Naive thymus-derived CD4-positive, alpha-beta T cell (primary cell): ENCODE results near the gene PCDH17. TPM values are rescaled to one million over a fixed set of nuclear protein-coding genes. Genes with fewer than 3 reads are reported as not detected.
A peak's percentile ranks its signal among the peaks of the same experiment; 100 is the strongest.

Experiments used
- ATAC-seq: fragments of 150-1000 bp; cut with Tn5 transposase; 2 replicates; pipeline ENCODE4 v1.10.0; 2021; ENCODE audit warnings: mild to moderate bottlenecking, moderate library complexity
- CTCF ChIA-PET: fragments of 350-600 bp; sonication (Branson Sonifier 250); formaldehyde crosslinking; loops from one replicate; lab custom pipeline; 2021; ENCODE audit warnings: antibody characterized with exemption; lab: Charles Lee
- POLR2A ChIA-PET: fragments of 350-600 bp; sonication (Branson Sonifier 250); formaldehyde crosslinking; loops from one replicate; lab custom pipeline; 2021; ENCODE audit warnings: antibody characterized with exemption, inconsistent platforms; lab: Charles Lee
- DNase-seq, 9 donors: peaks; one replicate each; pipeline versions ENCODE4 v3.0.0 to v3.0.0-alpha.2; 2020 to 2022; ENCODE audit warnings: mixed read lengths in 1 of 9
- H3K27ac ChIP-seq: one replicate; pipeline ENCODE4 v1.7.0; 2013; ENCODE audit warnings: mild to moderate bottlenecking, low read depth, low read length, moderate library complexity
- H3K27me3 ChIP-seq, 2 donors: one replicate each; pipeline ENCODE4 v1.7.0; 2013; ENCODE audit warnings: low read length in 2 of 2, mild to moderate bottlenecking in 2 of 2, moderate library complexity in 2 of 2; ENCODE audit not compliant: control insufficient read depth in 2 of 2, insufficient read depth in 2 of 2
- H3K36me3 ChIP-seq, 3 experiments: 1 replicate in 2 of 3; 2 replicates in 1 of 3; pipeline ENCODE4 v1.7.0; 2013; ENCODE audit warnings: low read length in 3 of 3, mild to moderate bottlenecking in 3 of 3, moderate library complexity in 1 of 3; ENCODE audit not compliant: insufficient read depth in 3 of 3, control insufficient read depth in 2 of 3
- H3K4me1 ChIP-seq, 2 donors: one replicate each; pipeline ENCODE4 v1.7.0; 2013; ENCODE audit warnings: low read length in 2 of 2, mild to moderate bottlenecking in 2 of 2, moderate library complexity in 1 of 2; ENCODE audit not compliant: control insufficient read depth in 2 of 2, insufficient read depth in 2 of 2
- H3K4me3 ChIP-seq: 2 replicates; pipeline ENCODE4 v1.7.0; 2013; ENCODE audit warnings: mild to moderate bottlenecking, low read length
- H3K9me3 ChIP-seq, 3 experiments: 1 replicate in 2 of 3; 2 replicates in 1 of 3; pipeline ENCODE4 v1.7.0; 2013; ENCODE audit warnings: low read length in 3 of 3; ENCODE audit not compliant: control insufficient read depth in 2 of 3
- H3K27ac Mint-ChIP-seq, 9 donors: one replicate each; pipeline ENCODE4 v1.8.0; 2020 to 2022; ENCODE audit warnings: mixed read lengths in 9 of 9, mild to moderate bottlenecking in 8 of 9, moderate library complexity in 5 of 9, inconsistent platforms in 2 of 9
- H3K27me3 Mint-ChIP-seq, 5 donors: one replicate each; pipeline ENCODE4 v1.8.0; 2021 to 2022; ENCODE audit warnings: mixed read lengths in 5 of 5, mild to moderate bottlenecking in 1 of 5
- H3K36me3 Mint-ChIP-seq, 5 donors: one replicate each; pipeline ENCODE4 v1.8.0; 2020 to 2022; ENCODE audit warnings: mixed read lengths in 5 of 5, mild to moderate bottlenecking in 3 of 5, inconsistent platforms in 1 of 5
- H3K4me1 Mint-ChIP-seq, 7 donors: one replicate each; pipeline ENCODE4 v1.8.0; 2020 to 2022; ENCODE audit warnings: mixed read lengths in 7 of 7, mild to moderate bottlenecking in 3 of 7, inconsistent platforms in 1 of 7
- H3K4me3 Mint-ChIP-seq, 10 donors: one replicate each; pipeline ENCODE4 v1.8.0; 2020 to 2022; ENCODE audit warnings: mild to moderate bottlenecking in 10 of 10, mixed read lengths in 10 of 10, moderate library complexity in 6 of 10, inconsistent platforms in 2 of 10
- H3K9me3 Mint-ChIP-seq, 11 donors: one replicate each; pipeline ENCODE4 v1.8.0; 2020 to 2022; ENCODE audit warnings: mixed read lengths in 11 of 11, mild to moderate bottlenecking in 4 of 11, inconsistent platforms in 1 of 11, moderate library complexity in 1 of 11
- intact Hi-C, 2 donors: fragments of 100-400 bp; cut with micrococcal nuclease; formaldehyde crosslinking; loops; one replicate each; pipeline ENCODE4 v1.15.1; 2023
- polyA plus RNA-seq, 2 donors: library from polyadenylated mRNA; unstranded; fragments of 300-500 nt; fragmentation: Illumina TruSeq; gene quantifications; one replicate each; pipeline ENCODE4 v1.2.3, GENCODE V29; 2021
- total RNA-seq, 6 experiments: library from RNA in 5 of 6; stranded (reverse) in 5 of 6; gene quantifications; 1 replicate in 5 of 6; 2 replicates in 1 of 6; pipeline ENCODE4 v1.2.3 and lab custom pipeline; 2021 to 2026

PCDH17 gene
- total RNA-seq (not detected), polyA plus RNA-seq (not detected), total RNA-seq (lab: John Stamatoyannopoulos, UW) (not detected)

GRCh38 chr13:57631596-57632275 is at the start of gene PCDH17:
Gene PCDH17, plus strand, starts transcription at chr13:57631744. Its CDS starts 803 bp downstream, at chr13:57632547.
- POLR2A ChIA-PET = no interaction called here
- CTCF ChIA-PET = no interaction called here
- no peaks in the 10 kb centered on the region for H3K36me3 ChIP-seq
- no peak for DNase-seq
- Mint-ChIP-seq H3K4me3 (peak within 1 kb of the TSS; percentile 78 to 89 (median 84)), H3K9me3 (peaks cover 0 to 24% (median 5%) of the 10 kb centered on the region in 11 donors), H3K27me3 (peaks cover 60 to 72% (median 68%) of the 10 kb centered on the region in 5 donors), H3K4me1 (peaks cover 21 to 63% (median 48%) of the 10 kb centered on the region in 7 donors), H3K27ac (peak within 1 kb of the TSS in 5 of 9 donors; percentile 24 to 79 (median 55)), H3K36me3 (no peaks in the 10 kb centered on the region)
- H3K9me3 ChIP-seq = peaks cover 0 to 7% (median 0%) of the 10 kb centered on the region in 3 experiments
- peaks cover 0 to 9% of the 10 kb centered on the region in 2 donors for H3K4me1 ChIP-seq
- peak within 1 kb of the TSS; percentile 46 for H3K4me3 ChIP-seq
- ATAC-seq = no peak
- H3K27me3 ChIP-seq = no peaks in the 10 kb centered on the region
- intact Hi-C loops = no loop called here
- no peak within 1 kb of the TSS for H3K27ac ChIP-seq

- H3K27me3 ChIP-seq = no peaks in the 10 kb centered on the region
Measured at GRCh38 chr13:57582032-57582431, 49.5 kb upstream of the PCDH17 start.

GRCh38 chr13:57583529-57583928 is 48.0 kb upstream of the PCDH17 start:
- intact Hi-C loops = no loop called here
- Mint-ChIP-seq H3K27me3 (no peaks in the 10 kb centered on the region), H3K36me3 (peaks cover 0 to 3% (median 0%) of the 10 kb centered on the region in 5 donors), H3K4me1 (no peaks in the 10 kb centered on the region), H3K4me3 (no peak overlapping the region), H3K9me3 (peaks cover 0 to 15% (median 6%) of the 10 kb centered on the region in 11 donors), H3K27ac (no peak overlapping the region)
- Histone ChIP-seq H3K27ac (no peak overlapping the region), H3K4me3 (no peak overlapping the region), H3K4me1 (no peaks in the 10 kb centered on the region), H3K36me3 (no peaks in the 10 kb centered on the region), H3K9me3 (no peaks in the 10 kb centered on the region), H3K27me3 (no peaks in the 10 kb centered on the region)
- DNase-seq (no peak), ATAC-seq (no peak)
- POLR2A ChIA-PET = no interaction called here
- CTCF ChIA-PET = no interaction called here

More at GRCh38 chr13:57582032-57582431, 49.5 kb upstream of the PCDH17 start:
- H3K4me1 Mint-ChIP-seq = no peaks in the 10 kb centered on the region
- H3K9me3 ChIP-seq = no peaks in the 10 kb centered on the region
- POLR2A ChIA-PET = no interaction called here
- H3K9me3 Mint-ChIP-seq = peaks cover 2 to 15% (median 7%) of the 10 kb centered on the region in 11 donors
- no peak overlapping the region for H3K4me3 Mint-ChIP-seq
- no peak overlapping the region for H3K4me3 ChIP-seq
- no peaks in the 10 kb centered on the region for H3K36me3 ChIP-seq
- no peaks in the 10 kb centered on the region for H3K4me1 ChIP-seq
- DNase-seq (no peak), ATAC-seq (no peak)
- peaks cover 0 to 3% (median 0%) of the 10 kb centered on the region in 5 donors for H3K36me3 Mint-ChIP-seq
- H3K27ac Mint-ChIP-seq = no peak overlapping the region
- intact Hi-C loops = no loop called here
- H3K27me3 Mint-ChIP-seq = no peaks in the 10 kb centered on the region
- no peak overlapping the region for H3K27ac ChIP-seq
- CTCF ChIA-PET = no interaction called here

- ChIA-PET CTCF (no interaction called here), POLR2A (no interaction called here)
- Mint-ChIP-seq H3K9me3 (peaks cover 0 to 10% (median 2%) of the 10 kb centered on the region in 11 donors), H3K27me3 (no peaks in the 10 kb centered on the region), H3K4me3 (no peak overlapping the region), H3K36me3 (no peaks in the 10 kb centered on the region), H3K27ac (no peak overlapping the region), H3K4me1 (no peaks in the 10 kb centered on the region)
- Histone ChIP-seq H3K27me3 (no peaks in the 10 kb centered on the region), H3K36me3 (no peaks in the 10 kb centered on the region), H3K9me3 (no peaks in the 10 kb centered on the region), H3K4me3 (no peak overlapping the region), H3K27ac (no peak overlapping the region), H3K4me1 (no peaks in the 10 kb centered on the region)
- intact Hi-C loops = no loop called here
- DNase-seq (no peak), ATAC-seq (no peak)
Measured at GRCh38 chr13:57588639-57589038, 42.9 kb upstream of the PCDH17 start.

GRCh38 chr13:57595775-57596174 is 35.8 kb upstream of the PCDH17 start:
- ChIA-PET POLR2A (no interaction called here), CTCF (no interaction called here)
- H3K27ac ChIP-seq = no peak overlapping the region
- Mint-ChIP-seq H3K36me3 (no peaks in the 10 kb centered on the region), H3K4me1 (no peaks in the 10 kb centered on the region), H3K4me3 (no peak overlapping the region), H3K27me3 (no peaks in the 10 kb centered on the region), H3K9me3 (peaks cover 0 to 13% (median 3%) of the 10 kb centered on the region in 11 donors), H3K27ac (no peak overlapping the region)
- no peaks in the 10 kb centered on the region for H3K9me3 ChIP-seq
- ATAC-seq (no peak), DNase-seq (no peak)
- intact Hi-C loops = no loop called here
- no peak overlapping the region for H3K4me3 ChIP-seq
- no peaks in the 10 kb centered on the region for H3K4me1 ChIP-seq
- no peaks in the 10 kb centered on the region for H3K36me3 ChIP-seq
- no peaks in the 10 kb centered on the region for H3K27me3 ChIP-seq

GRCh38 chr13:57601536-57601935 is 30.0 kb upstream of the PCDH17 start:
- Mint-ChIP-seq H3K36me3 (no peaks in the 10 kb centered on the region), H3K4me1 (no peaks in the 10 kb centered on the region), H3K27ac (no peak overlapping the region), H3K27me3 (no peaks in the 10 kb centered on the region), H3K9me3 (peaks cover 0 to 20% (median 3%) of the 10 kb centered on the region in 11 donors), H3K4me3 (no peak overlapping the region)
- Histone ChIP-seq H3K27ac (no peak overlapping the region), H3K27me3 (no peaks in the 10 kb centered on the region), H3K4me1 (no peaks in the 10 kb centered on the region), H3K9me3 (no peaks in the 10 kb centered on the region), H3K4me3 (no peak overlapping the region), H3K36me3 (no peaks in the 10 kb centered on the region)
- DNase-seq (no peak), ATAC-seq (no peak)
- POLR2A ChIA-PET = no interaction called here
- intact Hi-C loops = no loop called here
- CTCF ChIA-PET = no interaction called here

GRCh38 chr13:57604442-57604841 is 27.1 kb upstream of the PCDH17 start:
- H3K27ac Mint-ChIP-seq = no peak overlapping the region
- no peak for ATAC-seq
- H3K27me3 Mint-ChIP-seq = no peaks in the 10 kb centered on the region
- ChIA-PET CTCF (no interaction called here), POLR2A (no interaction called here)
- H3K9me3 Mint-ChIP-seq = peaks cover 0 to 9% (median 0%) of the 10 kb centered on the region in 11 donors
- intact Hi-C loops = no loop called here
- no peaks in the 10 kb centered on the region for H3K9me3 ChIP-seq
- H3K4me3 ChIP-seq = no peak overlapping the region
- no peaks in the 10 kb centered on the region for H3K4me1 ChIP-seq
- no peak overlapping the region for H3K27ac ChIP-seq
- H3K36me3 ChIP-seq = no peaks in the 10 kb centered on the region
- no peaks in the 10 kb centered on the region for H3K27me3 ChIP-seq
- no peak overlapping the region for H3K4me3 Mint-ChIP-seq
- no peaks in the 10 kb centered on the region for H3K36me3 Mint-ChIP-seq
- no peaks in the 10 kb centered on the region for H3K4me1 Mint-ChIP-seq
- DNase-seq = no peak
